Esophagus muscularis mucosa (tissue), 4 donors: Measurements from ENCODE around the gene SH2D3C. TPM values are rescaled to one million over a fixed set of nuclear protein-coding genes. Genes with fewer than 3 reads are reported as not detected.

Experiments
- DNase-seq: peaks from one replicate; pipeline ENCODE4 v3.0.0-alpha.2; 2017; ENCODE audit errors: extremely low spot score
- H3K27ac ChIP-seq, 4 donors: fragments of 200-600 bp; sonication (generic); replicated peaks in 1 of 4; 1 replicate in 3 of 4; 2 replicates in 1 of 4; pipeline ENCODE4 v1.5.1; 2016 to 2019; ENCODE audit warnings: mild to moderate bottlenecking in 1 of 4
- H3K27me3 ChIP-seq, 4 donors: fragments of 200-600 bp; sonication (generic); one replicate each; pipeline versions ENCODE4 v1.5.1 to v1.6.0; 2016 to 2019
- H3K36me3 ChIP-seq, 4 donors: fragments of 200-600 bp; sonication (generic); one replicate each; pipeline ENCODE4 v1.5.1; 2016 to 2019
- H3K4me1 ChIP-seq, 4 donors: fragments of 200-600 bp; sonication (generic); one replicate each; pipeline ENCODE4 v1.5.1; 2016 to 2019
- H3K4me3 ChIP-seq, 4 donors: fragments of 200-600 bp; sonication (generic); 1 replicate in 2 of 4; 2 replicates in 2 of 4; pipeline ENCODE4 v1.5.1; 2016 to 2019; ENCODE audit warnings: mild to moderate bottlenecking in 4 of 4, moderate library complexity in 1 of 4
- H3K9me3 ChIP-seq, 4 donors: fragments of 200-600 bp; sonication (generic); 1 replicate in 3 of 4; 2 replicates in 1 of 4; pipeline ENCODE4 v1.5.1; 2016 to 2019
- EP300 ChIP-seq: sonication (generic); formaldehyde crosslinking; IDR thresholded peaks from one replicate; pipeline ENCODE4 v1.6.1; 2017; ENCODE audit warnings: antibody characterized with exemption
- POLR2A ChIP-seq: fragments of 450-650 bp; IDR thresholded peaks from one replicate; pipeline ENCODE4 v1.6.1; 2017; ENCODE audit warnings: antibody characterized with exemption, moderate library complexity, mild to moderate bottlenecking, low read depth
- POLR2AphosphoS5 ChIP-seq, 2 donors: sonication (generic); formaldehyde crosslinking; IDR thresholded peaks; one replicate each; pipeline ENCODE4 v1.6.1; 2017; ENCODE audit warnings: antibody characterized with exemption in 2 of 2
- WGBS: methylation state at CpG from one replicate; pipeline ENCODE4 v1.1.5; 2018; 5-methylcytosine and 5-hydroxymethylcytosine counted together
- intact Hi-C: fragments of 100-400 bp; cut with DNase I; formaldehyde crosslinking; loops from one replicate; pipeline ENCODE4 v1.15.1; 2023
- total RNA-seq, 4 donors: library from RNA; depleted of rRNA; stranded (reverse); fragments of >200 nt; gene quantifications; one replicate each; pipeline versions ENCODE4 v1.1.0 to v1.2.1, GENCODE V29; 2016
- TF ChIP-seq, protein P1 (sequence below), 3 experiments: fragments of 200-600 bp in 2 of 3; fragments of 450-650 bp in 1 of 3; sonication (generic) in 2 of 3; IDR thresholded peaks; one replicate each; pipeline ENCODE4 v1.5.1; 2017 to 2019; ENCODE audit warnings: antibody characterized with exemption in 3 of 3, mild to moderate bottlenecking in 2 of 3, moderate library complexity in 1 of 3

SH2D3C gene
- total RNA-seq, 4 donors from 2014 or later, result 5.0 to 18.1 (median 14.3) TPM

DNA sequence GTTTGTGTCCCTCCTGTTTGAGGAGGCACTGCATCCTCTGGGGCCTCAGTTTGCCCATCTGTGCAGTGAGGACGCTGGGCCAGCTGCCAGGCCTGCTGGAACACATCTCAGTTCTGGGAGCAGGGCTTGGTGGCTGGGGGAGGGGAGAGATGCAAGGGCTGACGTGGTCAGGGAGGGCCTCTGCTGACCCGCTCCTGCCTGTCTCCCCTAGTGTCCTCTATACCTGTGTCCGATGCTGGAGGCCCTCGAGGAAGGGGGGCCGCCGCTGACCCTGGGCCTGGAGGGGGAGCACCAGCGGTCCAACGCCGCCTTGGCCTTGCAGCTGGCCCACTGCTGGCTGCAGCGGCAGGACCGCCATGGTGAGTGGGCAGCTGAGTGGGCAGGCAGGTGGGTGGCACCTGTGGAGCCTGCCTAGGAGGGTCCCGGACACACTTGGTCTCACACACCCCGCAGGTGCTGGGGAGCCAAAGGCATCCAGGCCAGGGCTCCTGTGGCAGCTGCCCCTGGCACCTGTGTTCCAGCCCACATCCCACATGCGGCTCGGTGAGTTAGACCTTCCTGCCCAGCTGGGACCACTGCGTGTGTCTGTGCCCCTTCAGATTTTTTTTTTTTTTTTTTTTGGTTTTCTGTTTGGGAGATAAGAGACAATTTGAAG, 30.0 kb upstream of the SH2D3C start:
- WGBS, result 85% methylated on average over 11 of the region's 17 CpGs
- Histone ChIP-seq H3K4me3 (no peak overlapping the region), H3K4me1 (peaks cover 16 to 43% (median 30%) of the 10 kb centered on the region in 4 donors), H3K27me3 (no peaks in the 10 kb centered on the region), H3K36me3 (peaks cover 26 to 91% (median 76%) of the 10 kb centered on the region in 4 donors), H3K9me3 (no peaks in the 10 kb centered on the region), H3K27ac (no peak overlapping the region)
- TF ChIP-seq, protein P1, sequence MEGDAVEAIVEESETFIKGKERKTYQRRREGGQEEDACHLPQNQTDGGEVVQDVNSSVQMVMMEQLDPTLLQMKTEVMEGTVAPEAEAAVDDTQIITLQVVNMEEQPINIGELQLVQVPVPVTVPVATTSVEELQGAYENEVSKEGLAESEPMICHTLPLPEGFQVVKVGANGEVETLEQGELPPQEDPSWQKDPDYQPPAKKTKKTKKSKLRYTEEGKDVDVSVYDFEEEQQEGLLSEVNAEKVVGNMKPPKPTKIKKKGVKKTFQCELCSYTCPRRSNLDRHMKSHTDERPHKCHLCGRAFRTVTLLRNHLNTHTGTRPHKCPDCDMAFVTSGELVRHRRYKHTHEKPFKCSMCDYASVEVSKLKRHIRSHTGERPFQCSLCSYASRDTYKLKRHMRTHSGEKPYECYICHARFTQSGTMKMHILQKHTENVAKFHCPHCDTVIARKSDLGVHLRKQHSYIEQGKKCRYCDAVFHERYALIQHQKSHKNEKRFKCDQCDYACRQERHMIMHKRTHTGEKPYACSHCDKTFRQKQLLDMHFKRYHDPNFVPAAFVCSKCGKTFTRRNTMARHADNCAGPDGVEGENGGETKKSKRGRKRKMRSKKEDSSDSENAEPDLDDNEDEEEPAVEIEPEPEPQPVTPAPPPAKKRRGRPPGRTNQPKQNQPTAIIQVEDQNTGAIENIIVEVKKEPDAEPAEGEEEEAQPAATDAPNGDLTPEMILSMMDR (IDR thresholded peaks at IDR 0.05), result no peak
- TF ChIP-seq EP300 (no peak), POLR2A (no peak), POLR2AphosphoS5 (IDR thresholded peaks at IDR 0.05) (no peak)
- intact Hi-C loops, result no loop called here
- DNase-seq, result no peak

DNA sequence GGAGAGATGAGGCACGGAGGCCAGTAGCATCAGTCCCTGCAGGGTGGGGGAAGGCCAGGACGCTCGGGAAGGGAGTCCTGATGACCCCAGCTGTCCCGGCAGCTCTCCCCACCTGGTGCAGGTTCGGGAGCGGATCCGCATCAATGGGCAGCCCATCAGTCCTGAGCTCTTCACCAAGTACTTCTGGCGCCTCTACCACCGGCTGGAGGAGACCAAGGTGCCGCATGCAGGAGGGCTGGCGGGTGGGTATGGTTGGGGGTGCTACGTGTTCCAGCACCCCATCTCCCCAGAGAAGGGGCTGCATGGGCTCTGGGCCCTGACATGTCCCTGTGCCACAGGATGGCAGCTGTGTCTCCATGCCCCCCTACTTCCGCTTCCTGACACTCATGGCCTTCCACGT, 28.4 kb upstream of the SH2D3C start:
- no peaks in the 10 kb centered on the region for H3K27me3 ChIP-seq
- peaks cover 22 to 52% (median 38%) of the 10 kb centered on the region in 4 donors for H3K4me1 ChIP-seq
- intact Hi-C loops, result no loop called here
- H3K9me3 ChIP-seq, result no peaks in the 10 kb centered on the region
- H3K27ac ChIP-seq, result no peak overlapping the region
- no peak for TF ChIP-seq EP300
- no peak for TF ChIP-seq POLR2AphosphoS5 (IDR thresholded peaks at IDR 0.05)
- TF ChIP-seq, protein P1 (IDR thresholded peaks at IDR 0.05), result no peak
- TF ChIP-seq POLR2A, result no peak
- H3K4me3 ChIP-seq, result no peak overlapping the region
- H3K36me3 ChIP-seq, result peaks cover 11 to 75% (median 60%) of the 10 kb centered on the region in 4 donors
- no peak for DNase-seq
- WGBS, result 91% methylated on average over 14 of the region's 14 CpGs

DNA sequence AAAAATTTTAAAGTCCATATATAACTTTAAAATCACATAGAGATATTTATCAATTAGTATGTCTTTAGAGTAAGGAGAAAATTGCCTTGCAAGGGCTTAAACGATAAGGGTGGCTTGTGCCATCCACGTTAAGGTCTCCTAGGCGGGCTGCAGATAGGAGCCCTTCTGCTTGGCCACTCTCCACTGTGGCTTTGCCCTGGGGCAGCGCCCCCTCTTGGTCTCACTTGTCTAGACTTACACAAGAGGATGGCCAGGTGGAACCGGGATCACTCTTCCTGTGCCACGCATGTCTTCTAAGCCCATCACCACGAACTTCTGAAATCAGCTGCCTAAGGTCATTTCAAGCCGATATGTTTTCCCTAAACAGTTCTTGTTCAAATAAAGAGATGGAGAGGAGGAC, 27.2 kb upstream of the SH2D3C start:
- peaks cover 8 to 63% (median 48%) of the 10 kb centered on the region in 4 donors for H3K36me3 ChIP-seq
- TF ChIP-seq, protein P1 (IDR thresholded peaks at IDR 0.05), result no peak
- TF ChIP-seq POLR2A, result no peak
- TF ChIP-seq POLR2AphosphoS5 (IDR thresholded peaks at IDR 0.05), result no peak
- no peak for TF ChIP-seq EP300
- H3K4me3 ChIP-seq, result no peak overlapping the region
- no peaks in the 10 kb centered on the region for H3K9me3 ChIP-seq
- 80% methylated on average over 8 of the region's 8 CpGs for WGBS
- no peak overlapping the region for H3K27ac ChIP-seq
- H3K27me3 ChIP-seq, result no peaks in the 10 kb centered on the region
- H3K4me1 ChIP-seq, result peaks cover 25 to 54% (median 44%) of the 10 kb centered on the region in 4 donors
- no peak for DNase-seq
- intact Hi-C loops, result no loop called here

DNA sequence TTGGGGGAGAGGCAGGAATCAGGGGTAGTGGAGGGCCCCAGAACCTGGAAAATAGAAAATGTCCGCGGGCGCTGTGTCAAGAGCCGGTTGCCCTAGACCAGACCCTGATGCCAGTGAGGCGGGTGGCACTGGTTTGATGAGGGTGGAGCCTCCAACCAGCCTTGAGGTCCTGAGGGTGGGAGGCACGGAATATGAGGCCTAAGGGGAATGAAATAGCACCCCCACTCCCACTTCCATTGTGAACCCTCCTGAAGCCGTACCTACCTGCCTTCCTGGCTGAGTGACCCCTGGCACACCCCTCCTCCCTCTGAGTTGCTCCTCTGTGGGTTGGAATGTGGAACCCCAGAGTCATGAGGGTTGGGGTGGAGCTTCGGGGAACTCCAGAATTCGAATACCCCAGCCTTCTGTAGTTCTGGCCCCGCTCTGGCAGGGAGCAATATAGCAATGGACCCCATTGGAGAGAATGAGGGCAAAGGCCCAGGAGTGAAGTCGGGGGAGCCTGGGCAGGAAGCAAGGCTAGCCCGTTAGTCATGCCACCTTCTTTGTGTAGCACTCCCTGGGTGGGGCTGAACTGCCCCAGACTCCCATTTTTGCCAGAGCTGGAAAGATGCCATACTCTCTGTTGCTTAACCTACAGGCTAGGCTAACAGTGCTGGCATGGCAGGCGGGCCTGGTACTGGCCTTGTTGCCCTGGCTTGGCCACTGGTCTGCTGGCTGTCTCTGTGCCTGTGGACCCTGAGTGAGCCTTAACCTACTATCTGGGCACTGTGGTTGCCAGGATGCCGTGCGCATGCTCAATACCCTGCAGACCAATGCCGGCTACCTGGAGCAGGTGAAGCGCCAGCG, 25.3 kb upstream of the SH2D3C start:
- TF ChIP-seq POLR2AphosphoS5 (IDR thresholded peaks at IDR 0.05), result no peak
- Histone ChIP-seq H3K27me3 (no peaks in the 10 kb centered on the region), H3K27ac (peak overlapping the region; percentile 82 to 98 (median 94)), H3K36me3 (peaks cover 4 to 44% (median 32%) of the 10 kb centered on the region in 4 donors), H3K4me1 (peaks cover 20 to 41% (median 36%) of the 10 kb centered on the region in 4 donors), H3K9me3 (no peaks in the 10 kb centered on the region), H3K4me3 (peak overlapping the region; percentile 64 to 85 (median 80))
- no peak for DNase-seq
- intact Hi-C loops, result loop anchor here (5.0 kb wide), 1 partner anchor 119 kb away; no protein-coding TSS in a partner anchor
- WGBS, result 43% methylated on average over 17 of the region's 18 CpGs
